H1 (cell line): ENCODE results near the gene ELFN1. TPM values are rescaled to one million over a fixed set of nuclear protein-coding genes. Genes with fewer than 3 reads are reported as not detected.

ENCODE experiments used
- ASH2L ChIP-seq: fragments of 200-600, 300-600 bp; sonication (generic); IDR thresholded peaks from one replicate; pipeline ENCODE4 v1.7.1; 2017; ENCODE audit warnings: low read length
- BACH1 ChIP-seq: IDR thresholded peaks from 2 replicates; pipeline ENCODE4 v1.6.1; 2012; ENCODE audit warnings: low read length, improper control_type of control experiment
- CHD2 ChIP-seq: IDR thresholded peaks from 2 replicates; pipeline ENCODE4 v1.6.1; 2012; ENCODE audit warnings: low read length, improper control_type of control experiment
- CHD7 ChIP-seq: fragments of 300-600 bp; sonication (generic); IDR thresholded peaks from 2 replicates; pipeline ENCODE4 v1.7.1; 2012; ENCODE audit warnings: low read length, moderate library complexity, mild to moderate bottlenecking, inconsistent platforms; ENCODE audit not compliant: insufficient replicate concordance
- KDM1A ChIP-seq: fragments of 200-600, 300-600 bp; sonication (generic); IDR thresholded peaks from 2 replicates; pipeline ENCODE4 v1.7.1; 2016; ENCODE audit warnings: mild to moderate bottlenecking, low read length, borderline replicate concordance
- NRF1 ChIP-seq: IDR thresholded peaks from 2 replicates; pipeline ENCODE4 v1.6.1; 2011; ENCODE audit warnings: mild to moderate bottlenecking, low read depth, low read length, improper control_type of control experiment
- POLR2AphosphoS5 ChIP-seq: IDR thresholded peaks from 2 replicates; pipeline ENCODE4 v1.6.1; 2011; ENCODE audit warnings: low read depth, low read length
- RBBP5 ChIP-seq: IDR thresholded peaks from 2 replicates; pipeline ENCODE4 v1.7.1; 2012; ENCODE audit warnings: low read depth, mild to moderate bottlenecking, inconsistent platforms, low read length, moderate library complexity, borderline replicate concordance
- SIN3A ChIP-seq, 2 experiments: IDR thresholded peaks in 1 of 2; conservative IDR thresholded peaks in 1 of 2; 2 replicates each; pipeline ENCODE4 v1.6.1; 2011 to 2012; ENCODE audit warnings: low read length in 2 of 2, improper control_type of control experiment in 1 of 2, low read depth in 1 of 2, mild to moderate bottlenecking in 1 of 2
- SP4 ChIP-seq: IDR thresholded peaks from 2 replicates; pipeline ENCODE4 v1.6.1; 2012; ENCODE audit warnings: low read length, inconsistent platforms
- polyA plus RNA-seq, 7 experiments: library from polyadenylated mRNA; depleted of rRNA in 3 of 7; stranded (reverse) in 5 of 7; unstranded in 2 of 7; fragments of >200 nt in 5 of 7; fragments of 200-250 nt in 2 of 7; gene quantifications; 1 replicate in 5 of 7; 2 replicates in 1 of 7; 4 replicates in 1 of 7; pipeline versions ENCODE4 v1.2.1 to v1.2.3, GENCODE V29; 2011 to 2013; ENCODE audit warnings: missing spikeins in 2 of 7, mixed read lengths in 2 of 7
- total RNA-seq: library from RNA; stranded (reverse); fragmentation: NEBNext Ultra II Directional; extraction: Animal tissue kit (Norgen Biotek cat#: 25700); gene quantifications from 2 replicates; pipeline ENCODE4 v1.2.1, GENCODE V29; 2021

Gene ELFN1
- total and polyA plus RNA-seq, 2 of the 8 experiments (the other 6 are each of a cell fraction or from before 2014, with no cell fraction given): 2.0 to 4.5 TPM

- TF ChIP-seq CHD7 (no peak), KDM1A (no peak), POLR2AphosphoS5 (no peak), ASH2L (no peak), BACH1 (no peak), SP4 (no peak), CHD2 (no peak), NRF1 (no peak), SIN3A (conservative IDR thresholded peaks at IDR 0.05 in 1 of 2, IDR thresholded peaks at IDR 0.05 in 1 of 2; ENCODE audit: low read depth in 1 of 2, low read length in 2 of 2) (no peak), RBBP5 (no peak)
Measured at GRCh38 chr7:1727812-1728570, 57.9 kb downstream of the ELFN1 start (continued).
